IMR-90 (cell line): ENCODE results near the gene SLC26A6.

Experiments
- POLR2A ChIP-seq: IDR thresholded peaks from 2 replicates; pipeline ENCODE4 v1.6.1; 2012; ENCODE audit warnings: mild to moderate bottlenecking, low read depth, low read length
- TF ChIP-seq, protein P1 (sequence below): fragments of 150-350 bp; IDR thresholded peaks from 2 replicates; pipeline ENCODE4 v1.6.1; 2016; ENCODE audit warnings: low read depth, mild to moderate bottlenecking, low read length, moderate library complexity, borderline replicate concordance
- TF ChIP-seq, protein P2 (sequence below): conservative IDR thresholded peaks from 2 replicates; pipeline ENCODE4 v1.5.1; 2012; ENCODE audit warnings: mild to moderate bottlenecking, low read depth, low read length, improper control_type of control experiment
- TF ChIP-seq, protein P3 (sequence below): fragments of 150-350 bp; IDR thresholded peaks from 2 replicates; pipeline ENCODE4 v1.6.1; 2017; ENCODE audit warnings: mild to moderate bottlenecking, antibody characterized with exemption, low read length, low read depth

DNA sequence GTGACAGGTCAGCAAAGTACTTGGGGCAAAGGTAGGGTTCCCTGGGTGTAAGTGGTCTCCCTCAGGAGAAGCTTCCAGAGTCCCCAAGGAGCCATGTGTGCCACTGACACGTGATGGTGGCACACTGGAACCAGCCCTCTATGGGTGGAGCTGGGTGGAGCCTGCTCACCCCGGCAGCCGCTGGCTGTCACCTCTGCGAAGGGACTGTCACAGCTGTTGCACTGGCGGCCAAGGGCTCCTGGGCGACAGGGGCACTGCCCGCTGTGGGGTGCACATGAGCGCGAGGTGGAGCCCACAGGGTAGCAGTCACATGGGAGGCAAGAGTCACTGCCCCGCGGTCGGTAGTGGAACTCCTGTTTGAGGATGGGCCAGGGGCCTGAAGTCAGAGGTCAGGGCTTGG lies 15.5 kb upstream of the SLC26A6 start:
- TF ChIP-seq, protein P1, sequence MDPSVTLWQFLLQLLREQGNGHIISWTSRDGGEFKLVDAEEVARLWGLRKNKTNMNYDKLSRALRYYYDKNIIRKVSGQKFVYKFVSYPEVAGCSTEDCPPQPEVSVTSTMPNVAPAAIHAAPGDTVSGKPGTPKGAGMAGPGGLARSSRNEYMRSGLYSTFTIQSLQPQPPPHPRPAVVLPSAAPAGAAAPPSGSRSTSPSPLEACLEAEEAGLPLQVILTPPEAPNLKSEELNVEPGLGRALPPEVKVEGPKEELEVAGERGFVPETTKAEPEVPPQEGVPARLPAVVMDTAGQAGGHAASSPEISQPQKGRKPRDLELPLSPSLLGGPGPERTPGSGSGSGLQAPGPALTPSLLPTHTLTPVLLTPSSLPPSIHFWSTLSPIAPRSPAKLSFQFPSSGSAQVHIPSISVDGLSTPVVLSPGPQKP = no peak
- TF ChIP-seq, protein P2, sequence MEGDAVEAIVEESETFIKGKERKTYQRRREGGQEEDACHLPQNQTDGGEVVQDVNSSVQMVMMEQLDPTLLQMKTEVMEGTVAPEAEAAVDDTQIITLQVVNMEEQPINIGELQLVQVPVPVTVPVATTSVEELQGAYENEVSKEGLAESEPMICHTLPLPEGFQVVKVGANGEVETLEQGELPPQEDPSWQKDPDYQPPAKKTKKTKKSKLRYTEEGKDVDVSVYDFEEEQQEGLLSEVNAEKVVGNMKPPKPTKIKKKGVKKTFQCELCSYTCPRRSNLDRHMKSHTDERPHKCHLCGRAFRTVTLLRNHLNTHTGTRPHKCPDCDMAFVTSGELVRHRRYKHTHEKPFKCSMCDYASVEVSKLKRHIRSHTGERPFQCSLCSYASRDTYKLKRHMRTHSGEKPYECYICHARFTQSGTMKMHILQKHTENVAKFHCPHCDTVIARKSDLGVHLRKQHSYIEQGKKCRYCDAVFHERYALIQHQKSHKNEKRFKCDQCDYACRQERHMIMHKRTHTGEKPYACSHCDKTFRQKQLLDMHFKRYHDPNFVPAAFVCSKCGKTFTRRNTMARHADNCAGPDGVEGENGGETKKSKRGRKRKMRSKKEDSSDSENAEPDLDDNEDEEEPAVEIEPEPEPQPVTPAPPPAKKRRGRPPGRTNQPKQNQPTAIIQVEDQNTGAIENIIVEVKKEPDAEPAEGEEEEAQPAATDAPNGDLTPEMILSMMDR = no peak
- TF ChIP-seq POLR2A = no peak
- TF ChIP-seq, protein P3, sequence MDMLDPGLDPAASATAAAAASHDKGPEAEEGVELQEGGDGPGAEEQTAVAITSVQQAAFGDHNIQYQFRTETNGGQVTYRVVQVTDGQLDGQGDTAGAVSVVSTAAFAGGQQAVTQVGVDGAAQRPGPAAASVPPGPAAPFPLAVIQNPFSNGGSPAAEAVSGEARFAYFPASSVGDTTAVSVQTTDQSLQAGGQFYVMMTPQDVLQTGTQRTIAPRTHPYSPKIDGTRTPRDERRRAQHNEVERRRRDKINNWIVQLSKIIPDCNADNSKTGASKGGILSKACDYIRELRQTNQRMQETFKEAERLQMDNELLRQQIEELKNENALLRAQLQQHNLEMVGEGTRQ = no peak
